ENCODE measurements around the gene EPB41L4B.

EPB41L4B gene

DNA sequence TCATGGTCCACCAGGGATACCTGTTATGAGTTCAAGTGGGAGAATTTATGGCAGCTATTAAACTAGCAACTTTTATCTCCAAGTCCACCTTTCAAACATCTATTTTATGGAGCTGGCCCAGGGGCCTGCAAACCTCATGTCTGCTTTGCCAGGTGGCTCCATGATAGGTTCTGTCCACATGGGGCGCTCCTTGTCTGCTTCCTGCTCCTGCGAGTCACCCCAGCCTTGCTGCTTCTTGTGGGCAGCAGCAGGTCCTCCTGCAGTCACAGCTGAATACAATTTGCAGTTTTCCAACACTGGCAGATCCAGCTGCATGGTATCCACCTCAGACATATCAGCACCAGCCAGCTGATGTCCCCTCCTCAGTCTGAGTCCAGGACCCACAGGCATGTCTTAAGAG lies 114.2 kb downstream of the EPB41L4B start:
- no peak for DNase-seq (ENCODE audit: low read depth in 1 of 2, low spot score in 1 of 2)

DNA sequence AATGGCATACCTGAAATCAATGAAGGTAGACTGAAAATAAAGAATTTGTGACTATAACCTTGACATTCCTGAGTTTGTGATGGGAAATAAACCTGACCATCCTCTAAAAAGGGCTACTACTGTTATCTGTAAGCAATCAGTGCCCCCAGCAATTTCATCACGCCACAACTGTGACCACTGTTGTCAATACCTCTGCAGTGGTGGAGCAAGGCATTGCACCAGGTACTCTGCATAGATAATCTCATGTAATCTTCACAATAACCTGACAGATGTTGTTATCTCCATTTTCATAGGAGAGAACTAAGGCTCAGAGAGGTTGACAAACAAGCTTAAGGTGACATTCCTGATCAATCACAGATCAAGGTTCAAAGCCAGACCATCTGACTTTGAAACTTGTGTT lies 115.3 kb downstream of the EPB41L4B start:
- no peak for DNase-seq (ENCODE audit: low read depth in 1 of 2, low spot score in 1 of 2)

DNA sequence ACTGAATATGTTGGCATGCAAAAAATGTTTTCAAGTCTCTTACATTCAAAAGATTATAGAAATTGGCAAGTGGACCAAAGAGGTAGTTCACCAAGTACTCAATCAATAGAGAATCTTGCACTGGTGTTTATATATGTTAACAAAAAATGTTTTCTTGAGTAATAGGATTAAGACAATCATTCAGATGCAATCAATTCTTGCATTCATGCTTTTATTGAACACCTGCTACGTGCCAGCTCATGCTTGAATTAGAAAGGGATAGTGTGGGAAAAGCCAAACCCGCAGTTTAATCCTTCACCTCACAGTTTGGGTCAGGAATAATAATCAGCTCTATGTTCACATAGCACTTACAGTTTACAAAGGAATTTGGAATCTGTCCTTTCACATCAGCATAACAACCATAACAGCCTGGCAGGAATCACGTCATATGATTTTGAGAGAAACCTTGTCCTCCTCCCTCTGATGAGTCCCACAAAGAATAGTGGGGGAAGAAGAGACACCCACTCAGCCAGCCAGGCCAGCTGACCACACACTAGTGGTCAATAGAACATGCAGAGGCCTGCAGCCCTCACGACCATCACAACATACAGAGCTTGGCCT lies 117.0 kb downstream of the EPB41L4B start:
- no peak for DNase-seq (ENCODE audit: low read depth in 1 of 2, low spot score in 1 of 2)

DNA sequence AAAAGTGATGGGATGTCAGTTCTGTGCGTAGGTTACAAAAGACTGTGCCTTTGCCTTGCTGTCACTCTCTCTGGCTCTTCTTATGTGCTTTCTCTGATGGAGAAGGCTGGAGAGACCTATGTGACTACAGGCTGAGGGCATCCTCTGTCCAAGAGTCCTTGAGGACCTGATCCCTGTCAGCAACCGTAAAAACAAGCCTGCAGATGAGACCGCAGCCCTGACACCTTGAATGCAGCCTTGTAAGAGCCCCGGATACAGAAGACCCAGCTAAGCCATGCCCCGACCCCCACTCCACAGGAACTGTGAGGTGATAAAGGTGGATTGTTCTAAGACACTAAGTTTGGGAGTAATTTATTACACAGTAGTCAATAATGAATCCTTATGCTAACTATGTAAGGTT lies 121.2 kb downstream of the EPB41L4B start:
- DNase-seq (ENCODE audit: low read depth in 1 of 2, low spot score in 1 of 2) = no peak

DNA sequence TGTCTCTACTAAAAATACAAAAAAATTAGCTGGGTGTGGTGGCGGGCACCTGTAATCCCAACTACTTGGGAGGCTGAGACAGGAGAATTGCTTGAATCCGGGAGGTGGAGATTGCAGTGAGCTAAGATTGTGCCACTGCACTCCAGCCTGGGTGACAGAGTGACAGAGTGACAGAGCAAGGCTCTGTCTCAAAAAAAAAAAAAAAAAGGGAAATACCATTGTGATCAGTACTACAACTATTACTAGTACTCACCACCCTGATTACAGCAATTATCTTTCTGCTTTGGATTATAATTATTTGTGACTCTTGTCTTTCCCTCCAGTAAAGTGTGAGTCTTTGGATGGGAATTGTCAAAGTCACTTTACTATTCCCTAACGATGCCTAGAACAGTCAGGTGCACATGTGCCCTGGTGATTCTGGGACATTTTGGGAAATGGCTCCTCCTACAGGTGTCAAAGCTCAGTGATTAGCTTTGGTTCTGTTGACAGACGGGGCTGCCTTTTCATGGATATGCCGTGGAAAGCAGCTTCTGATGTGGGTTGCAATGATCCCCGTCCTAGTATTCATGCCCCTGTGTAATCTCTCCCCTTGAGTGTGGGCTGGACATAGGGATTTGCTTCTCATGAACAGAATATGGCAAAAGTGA lies 122.0 kb downstream of the EPB41L4B start:
- DNase-seq (ENCODE audit: low read depth in 1 of 2, low spot score in 1 of 2) = no peak

DNA sequence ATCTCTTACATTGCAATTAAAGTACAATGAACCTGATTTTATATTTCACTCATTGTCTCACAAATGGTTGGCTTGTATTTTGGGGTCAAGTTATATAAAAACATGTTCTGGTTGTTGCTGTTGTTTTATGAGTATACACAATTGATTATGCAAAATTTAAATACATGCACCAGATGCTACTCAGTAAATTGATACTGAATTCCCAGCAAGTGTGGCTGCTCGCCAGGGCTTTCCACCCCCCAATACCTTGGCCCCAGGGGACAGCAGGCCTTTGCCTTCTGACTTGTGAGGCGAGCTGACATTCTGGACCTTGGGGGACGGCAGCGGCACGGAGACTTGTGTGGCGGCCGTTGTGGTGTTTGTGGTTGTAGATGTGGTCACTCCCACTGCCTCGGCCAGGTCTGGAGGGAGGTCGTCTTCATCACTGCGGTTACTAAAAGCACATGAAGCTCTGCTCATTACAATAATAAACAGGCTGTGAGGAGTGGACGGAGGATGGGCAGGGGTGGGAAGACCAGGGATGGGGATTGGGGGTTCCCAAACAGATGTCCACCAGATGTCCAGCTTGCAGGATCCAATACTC lies 126.8 kb downstream of the EPB41L4B start:
- DNase-seq (ENCODE audit: low read depth in 1 of 2, low spot score in 1 of 2) = no peak

DNA sequence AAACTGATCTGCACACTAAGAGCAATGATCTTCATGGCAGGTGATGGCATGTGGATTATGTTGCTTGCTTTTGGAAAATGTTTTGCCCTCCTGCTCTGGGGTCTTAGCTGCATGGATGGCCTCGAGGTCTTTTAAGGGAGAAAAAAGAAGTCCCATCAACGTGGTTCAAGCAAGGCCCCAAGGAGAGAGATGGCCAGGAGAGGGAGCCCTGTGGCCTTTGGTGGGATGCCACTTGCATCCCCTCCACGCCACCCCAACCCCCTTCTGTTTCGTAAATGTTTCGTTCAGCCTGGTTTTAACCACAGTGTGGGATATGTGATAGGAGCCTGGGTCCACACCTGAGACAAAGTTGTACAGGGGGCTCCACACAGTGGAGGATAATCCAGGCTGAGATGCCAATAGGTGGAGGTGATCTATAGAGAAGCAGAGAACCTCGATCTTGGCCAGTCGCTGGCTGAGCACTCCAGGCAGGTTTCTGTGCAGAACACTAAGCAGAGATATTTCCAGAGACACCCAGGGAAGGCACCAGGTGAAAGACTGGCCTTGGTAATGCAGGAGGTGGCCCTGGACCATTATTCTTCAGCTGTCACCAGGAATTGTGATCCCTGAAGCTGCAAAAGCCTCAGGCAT lies 128.0 kb downstream of the EPB41L4B start:
- no peak for DNase-seq (ENCODE audit: low read depth in 1 of 2, low spot score in 1 of 2)

DNA sequence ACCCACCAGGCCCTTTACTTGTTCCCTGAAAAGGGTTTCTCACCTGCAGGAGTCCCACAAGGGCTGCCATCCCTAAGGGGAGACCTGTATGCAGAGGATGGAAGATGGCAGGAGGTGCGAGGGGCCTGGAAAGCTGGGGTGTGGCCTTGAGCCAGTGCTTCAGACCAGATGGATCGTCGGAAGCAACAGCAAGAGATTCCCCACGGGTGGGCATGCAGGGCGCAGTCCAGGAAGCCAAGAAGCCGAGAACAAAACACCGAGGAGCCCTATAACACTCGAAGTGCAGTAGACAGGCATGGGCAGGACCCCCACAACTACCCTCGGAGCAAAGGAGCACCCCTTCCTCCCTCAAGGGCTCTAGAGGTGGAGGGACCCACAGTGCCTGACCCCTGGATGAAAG lies 129.1 kb downstream of the EPB41L4B start:
- no peak for DNase-seq (ENCODE audit: low read depth in 1 of 2, low spot score in 1 of 2)

DNA sequence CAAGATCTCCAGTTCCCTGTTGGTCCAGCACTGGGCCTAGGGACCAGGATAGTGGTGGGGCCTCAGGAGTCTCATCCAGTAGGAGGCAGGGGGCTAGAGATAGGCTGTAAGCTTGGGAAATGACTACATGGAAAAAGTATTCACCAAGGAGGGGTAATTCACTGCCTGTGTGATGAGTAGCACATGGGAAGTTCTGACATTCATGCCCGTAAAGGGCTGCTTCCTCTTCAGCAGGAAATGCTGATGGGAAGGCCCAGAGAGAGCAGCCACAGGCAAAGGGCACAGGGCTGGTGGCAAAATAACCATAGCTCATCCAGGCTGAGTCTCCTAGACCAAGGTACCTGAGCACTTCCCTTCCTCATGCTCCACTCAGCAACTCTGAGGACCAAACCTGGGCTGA lies 130.7 kb downstream of the EPB41L4B start:
- DNase-seq (ENCODE audit: low read depth in 1 of 2, low spot score in 1 of 2) = no peak

DNA sequence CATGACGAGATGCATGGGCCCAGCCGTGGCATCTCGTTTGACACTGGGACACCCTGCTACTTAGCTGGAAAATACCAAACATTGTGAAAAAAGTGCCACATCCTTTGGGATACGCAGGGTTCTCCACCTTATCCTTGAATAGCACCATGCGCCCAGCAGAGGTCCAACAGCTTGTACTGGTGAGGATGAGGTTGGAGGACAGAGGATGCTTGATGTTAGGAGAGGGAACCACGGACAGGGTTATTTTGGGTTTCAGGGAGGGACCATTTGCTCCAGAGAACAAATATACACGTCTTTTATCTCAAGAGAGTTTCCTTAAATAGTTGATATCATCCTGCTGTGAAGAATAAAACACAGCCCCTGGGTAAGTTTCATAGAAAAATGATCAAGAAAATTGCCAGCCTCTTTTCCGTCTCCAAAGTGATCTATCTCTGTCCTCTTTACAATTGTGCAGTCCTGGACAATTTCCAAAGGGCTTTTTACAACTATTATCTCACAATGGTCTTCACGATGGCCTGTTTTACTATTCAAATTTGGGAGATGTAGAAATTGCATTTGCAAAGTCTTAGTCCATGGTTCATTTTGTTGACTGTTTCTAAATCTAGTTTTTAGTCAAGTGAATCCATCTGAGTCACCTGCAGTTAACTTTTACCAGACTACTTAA lies 133.9 kb downstream of the EPB41L4B start:
- no peak for DNase-seq (ENCODE audit: low read depth in 1 of 2, low spot score in 1 of 2)

DNA sequence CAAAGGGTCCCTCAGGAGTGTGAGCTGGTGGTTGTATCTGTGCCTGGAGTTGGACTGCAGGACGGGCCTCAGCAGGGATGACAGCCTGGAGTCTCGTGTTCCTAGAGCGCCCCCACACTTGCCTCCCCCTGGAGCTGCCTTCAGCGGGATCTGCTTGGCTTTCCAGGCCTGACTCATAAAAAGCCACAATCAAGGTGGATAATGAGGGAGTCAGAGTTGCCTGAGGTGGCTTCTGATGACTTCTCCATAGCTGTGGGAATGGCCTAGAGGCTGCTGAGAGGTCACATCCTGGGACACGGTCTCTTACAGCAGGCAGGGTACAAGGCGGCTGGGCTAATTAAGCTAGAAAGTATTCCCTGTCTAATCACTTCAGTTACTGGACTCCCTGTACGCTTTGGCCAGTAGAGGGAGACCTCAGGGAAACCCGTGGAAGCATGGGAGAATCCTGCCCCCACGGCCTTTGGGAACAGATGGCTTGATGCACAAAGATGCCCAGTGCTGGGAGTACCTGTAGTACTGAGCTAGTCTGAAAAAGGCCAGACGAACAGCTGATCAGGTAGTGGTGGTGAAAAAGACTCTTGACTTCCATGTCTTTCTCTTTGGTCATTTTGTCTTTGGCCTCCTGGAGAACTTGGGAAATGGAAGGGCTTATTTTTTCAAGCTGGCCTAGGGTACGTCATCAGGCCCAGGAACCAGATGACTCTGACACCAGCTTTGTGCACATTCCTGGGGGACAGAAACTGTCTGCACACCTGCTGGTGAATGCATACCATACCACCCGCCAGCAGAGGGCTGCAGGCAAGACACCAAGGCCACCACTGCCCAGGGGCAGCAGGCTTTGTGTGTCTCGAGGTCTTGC lies 137.7 kb downstream of the EPB41L4B start:
- no peak for DNase-seq (ENCODE audit: low read depth in 1 of 2, low spot score in 1 of 2)

DNA sequence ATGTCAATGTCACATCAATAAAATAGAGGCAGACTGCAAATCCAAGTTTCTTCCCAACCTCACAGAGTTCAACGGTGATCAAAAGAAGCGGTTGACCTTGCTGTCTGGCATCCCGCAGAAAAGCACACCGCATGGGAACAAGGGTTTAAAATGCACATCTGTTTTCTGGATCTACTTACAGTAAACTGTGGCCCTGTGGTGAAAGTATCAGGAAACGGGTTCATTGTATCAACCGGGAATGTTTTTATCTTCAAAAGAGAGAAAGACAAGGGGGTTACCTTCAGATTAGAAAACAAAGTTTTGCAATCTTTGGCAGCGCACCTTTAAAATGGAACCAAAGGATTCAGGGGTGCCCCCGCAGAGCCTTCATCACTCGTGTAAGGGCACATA lies 138.3 kb downstream of the EPB41L4B start:
- DNase-seq (ENCODE audit: low read depth in 1 of 2, low spot score in 1 of 2) = no peak

DNA sequence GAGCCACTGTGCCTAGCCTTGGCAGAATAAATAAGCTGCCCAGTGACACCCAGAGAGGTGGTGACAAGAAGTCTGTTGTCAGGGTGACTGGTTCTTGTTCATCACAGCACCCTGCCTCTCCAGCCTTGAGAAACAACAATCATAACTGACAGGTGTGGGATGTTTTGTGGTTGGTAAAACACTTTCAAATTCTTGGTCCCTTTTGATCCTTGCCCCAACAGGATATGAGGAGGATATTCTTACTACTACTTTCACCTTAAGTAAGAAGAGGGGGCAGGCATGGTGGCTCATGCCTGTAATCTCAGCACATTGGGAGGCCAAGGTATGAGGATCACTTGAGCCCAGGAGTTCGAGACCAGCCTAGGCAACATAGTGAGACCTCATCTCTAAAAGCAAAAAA lies 139.6 kb downstream of the EPB41L4B start:
- no peak for DNase-seq (ENCODE audit: low read depth in 1 of 2, low spot score in 1 of 2)

DNA sequence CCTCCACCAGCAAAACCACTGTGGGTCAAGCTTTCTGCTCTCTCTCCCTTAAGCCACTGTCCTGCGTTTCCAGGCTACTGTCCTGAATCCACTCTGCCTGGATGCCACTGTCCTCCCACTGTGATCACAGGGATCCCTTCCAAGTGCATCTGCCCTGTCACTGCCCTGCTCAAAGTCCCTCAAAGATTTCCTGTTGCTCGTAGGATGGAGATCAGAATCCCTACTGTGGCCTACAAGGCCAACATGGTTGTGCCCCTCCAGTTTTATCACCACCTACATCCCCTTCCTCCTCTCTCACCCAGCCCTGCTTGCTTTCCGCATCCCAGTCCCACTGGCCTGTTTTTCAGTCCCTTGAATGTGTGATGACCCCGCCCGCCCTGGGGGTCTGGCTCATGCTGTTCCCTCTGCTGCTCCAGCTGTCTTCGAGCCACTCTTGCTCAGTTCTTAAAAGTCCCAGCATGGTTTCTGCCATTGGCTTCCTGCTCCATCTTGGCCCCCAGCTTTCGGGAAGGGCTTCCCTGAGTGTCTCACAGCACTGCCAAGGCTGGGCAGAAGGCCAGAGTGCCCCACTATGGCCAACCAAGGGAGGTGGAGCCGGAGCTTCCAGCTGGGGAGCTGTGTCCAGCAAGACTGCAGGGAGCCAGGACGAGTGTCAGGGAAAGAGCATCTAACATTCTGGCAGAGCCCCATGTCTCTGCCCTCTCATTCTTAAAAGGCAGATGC lies 140.9 kb downstream of the EPB41L4B start:
- no peak for DNase-seq (ENCODE audit: low read depth in 1 of 2, low spot score in 1 of 2)

DNA sequence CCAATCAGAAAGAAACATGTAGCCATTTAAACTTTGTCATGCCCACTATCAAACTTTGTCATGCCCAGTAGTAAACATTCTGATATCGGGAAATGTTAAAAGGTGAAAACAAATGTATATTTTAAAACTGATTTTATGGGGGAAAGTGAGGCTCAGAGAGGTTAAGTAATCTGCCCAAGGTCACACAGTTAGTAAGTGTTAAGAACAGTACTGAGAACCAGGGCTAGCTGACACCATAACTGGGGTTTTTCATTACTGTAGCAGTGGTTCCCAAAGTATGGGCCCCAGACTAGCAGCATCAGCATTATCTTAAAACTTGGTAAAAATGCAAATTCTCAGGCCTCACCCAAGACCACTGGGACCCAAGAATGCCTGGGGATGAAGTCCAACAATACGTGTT lies 143.9 kb downstream of the EPB41L4B start:
- no peak for DNase-seq (ENCODE audit: low read depth in 1 of 2, low spot score in 1 of 2)

DNA sequence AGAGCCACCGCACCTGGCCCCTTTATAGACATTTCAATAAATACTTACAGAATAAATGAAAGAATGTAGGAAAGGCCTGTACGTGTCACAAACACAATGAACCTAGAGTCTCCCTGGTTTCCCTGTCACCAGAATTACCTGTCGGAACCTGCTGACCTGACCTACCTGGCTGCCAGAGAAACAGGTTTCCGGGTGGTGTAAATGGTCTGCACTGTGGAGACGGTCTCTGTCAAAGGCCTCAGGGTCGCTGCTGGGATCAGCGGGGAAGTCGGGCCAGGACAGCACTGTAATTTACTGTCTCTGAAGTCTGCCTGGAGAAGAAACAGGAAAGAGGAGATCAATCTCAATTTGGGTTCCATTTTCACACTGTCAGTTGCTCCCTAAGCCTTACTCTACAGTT lies 144.5 kb downstream of the EPB41L4B start:
- DNase-seq (ENCODE audit: low read depth in 1 of 2, low spot score in 1 of 2) = no peak

DNA sequence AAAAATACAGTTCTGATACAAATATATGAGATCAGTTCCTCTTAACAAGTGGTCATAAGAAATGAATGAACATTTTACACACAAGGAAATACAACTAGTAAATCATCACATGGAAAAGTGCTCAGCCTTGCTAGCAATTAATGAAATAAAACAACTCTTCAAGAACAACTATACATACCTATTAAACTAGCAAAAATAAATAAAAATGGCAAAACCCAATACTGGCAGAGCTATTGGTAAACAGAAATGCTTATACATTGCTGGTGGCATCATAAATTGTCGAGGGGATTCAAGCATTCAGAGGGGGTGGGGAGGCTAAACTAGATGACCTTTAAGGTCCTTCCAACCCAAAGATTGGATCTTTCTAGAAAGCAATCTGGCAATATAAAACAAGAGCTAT lies 147.9 kb downstream of the EPB41L4B start:
- DNase-seq (ENCODE audit: low read depth in 1 of 2, low spot score in 1 of 2) = no peak

DNA sequence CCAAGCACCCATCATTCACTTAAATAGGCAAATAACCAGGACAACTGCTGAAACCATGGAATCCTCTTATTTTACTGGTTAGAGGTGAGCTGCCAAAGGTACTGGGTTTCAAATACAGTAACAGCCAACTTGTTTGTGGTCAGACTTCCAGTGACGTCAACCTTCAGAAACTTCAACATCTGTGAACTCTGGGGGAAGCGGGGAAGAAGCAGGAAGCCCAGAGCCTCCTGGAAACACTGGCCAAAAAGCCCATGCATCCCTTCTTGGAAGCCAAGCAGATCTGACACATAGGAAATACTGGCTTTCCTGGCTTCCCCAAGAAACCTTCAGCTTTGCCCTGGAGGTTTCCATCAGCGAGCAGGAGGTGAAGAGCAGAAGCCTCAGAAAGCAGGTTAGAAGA lies 148.9 kb downstream of the EPB41L4B start:
- no peak for DNase-seq (ENCODE audit: low read depth in 1 of 2, low spot score in 1 of 2)

DNA sequence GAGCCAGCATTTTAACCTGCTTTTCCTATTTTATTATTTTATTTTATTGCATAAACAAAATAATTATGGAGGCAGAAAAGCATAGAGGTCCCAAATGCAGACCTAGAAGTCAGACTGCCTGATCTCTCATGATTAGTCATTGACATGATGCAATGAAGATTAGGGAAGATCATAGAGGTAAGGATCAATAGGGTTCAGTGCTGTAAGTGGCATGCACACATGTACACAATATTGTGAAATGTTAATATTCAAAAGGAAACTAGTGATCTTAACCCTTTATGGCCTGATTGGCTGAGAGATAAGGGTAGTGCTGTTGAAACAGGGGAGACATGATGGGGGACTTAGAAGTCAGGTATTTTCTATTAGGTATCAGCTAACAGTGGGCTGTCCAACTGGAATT lies 152.7 kb downstream of the EPB41L4B start:
- DNase-seq (ENCODE audit: low read depth in 1 of 2, low spot score in 1 of 2) = no peak

DNA sequence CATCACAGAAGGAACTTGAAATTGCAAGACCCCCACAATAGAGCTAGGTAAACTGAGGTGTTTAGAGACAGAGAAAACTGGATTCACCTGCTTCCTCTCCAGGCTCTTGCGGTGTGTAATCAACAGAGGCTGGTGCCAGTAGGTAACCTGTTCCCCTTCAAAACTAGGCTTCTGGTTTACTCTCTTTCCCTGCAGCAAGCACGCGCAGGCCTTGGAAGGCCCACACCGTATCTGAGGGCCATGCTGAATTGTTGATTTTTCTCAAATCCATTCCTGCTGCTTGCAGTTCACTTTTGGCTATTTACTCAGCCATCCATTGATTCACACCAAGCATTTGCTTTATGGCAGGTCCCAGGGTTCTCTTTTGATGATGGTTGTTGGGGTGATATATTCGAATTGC lies 153.1 kb downstream of the EPB41L4B start:
- no peak for DNase-seq (ENCODE audit: low read depth in 1 of 2, low spot score in 1 of 2)

Data from activated T-helper 1 cell treated with anti-CD3 and anti-CD28 coated beads, Interleukin-2, amount 50 U/mL, for 16 hours (primary cell).